Vagina (tissue), 2 donors: ENCODE data around the gene PPFIBP1.
"Not testable (repeated sequence)": the region's sequence is repeated elsewhere in the genome, so short reads cannot be mapped to it uniquely, and the experiment has no call there.

Experiments
- CTCF ChIP-seq, 3 experiments: fragments of 450-650 bp in 2 of 3; fragments of 200-600 bp in 1 of 3; sonication (generic) in 1 of 3; IDR thresholded peaks; one replicate each; pipeline ENCODE4 v1.5.1; 2017 to 2019; ENCODE audit warnings: antibody characterized with exemption in 3 of 3, mild to moderate bottlenecking in 2 of 3, moderate library complexity in 2 of 3
- POLR2A ChIP-seq, 2 donors: fragments of 450-650 bp; IDR thresholded peaks; one replicate each; pipeline ENCODE4 v1.6.1; 2017; ENCODE audit warnings: antibody characterized with exemption in 2 of 2, mild to moderate bottlenecking in 2 of 2, moderate library complexity in 2 of 2
- POLR2AphosphoS5 ChIP-seq, 2 donors: sonication (generic); formaldehyde crosslinking; IDR thresholded peaks; one replicate each; pipeline ENCODE4 v1.9.0; 2017; ENCODE audit warnings: antibody characterized with exemption in 2 of 2, mild to moderate bottlenecking in 2 of 2, low read depth in 1 of 2; ENCODE audit not compliant: insufficient read depth in 1 of 2

DNA sequence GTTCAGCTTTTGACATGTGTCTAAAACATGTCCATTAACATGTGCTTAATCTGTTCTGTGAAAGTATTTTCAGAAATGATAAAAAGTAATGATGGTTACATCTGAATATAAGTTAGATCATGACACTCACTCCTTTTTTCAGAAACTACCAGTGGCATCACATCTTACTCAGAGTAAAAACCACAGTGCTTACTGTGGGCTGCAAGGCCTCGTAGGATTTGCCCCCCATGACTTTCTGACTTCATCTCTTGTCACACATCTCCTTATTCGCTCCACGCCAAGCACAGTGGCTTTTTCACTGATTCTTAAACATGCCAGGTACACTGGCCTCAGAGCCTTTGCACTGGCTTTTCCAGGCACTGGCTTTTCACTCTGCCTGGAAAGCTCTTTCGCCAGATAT lies 112.6 kb downstream of the PPFIBP1 start:
- not testable (repeated sequence) for TF ChIP-seq CTCF (IDR thresholded peaks at IDR 0.05); POLR2AphosphoS5 (IDR thresholded peaks at IDR 0.05; ENCODE audit: insufficient read depth in 1 of 2, low read depth in 1 of 2); POLR2A (IDR thresholded peaks at IDR 0.05)
